OCI-LY1 (cell line): ENCODE results near the gene QRICH1.

Experiments used
- H2AFZ ChIP-seq: fragments of 200-600 bp; sonication (generic), shearing (Covaris generic); 2 replicates; pipeline ENCODE4 v1.6.0; 2014; ENCODE audit warnings: antibody characterized with exemption, mild to moderate bottlenecking, low read length
- H3F3A ChIP-seq: fragments of 200-600 bp; sonication (generic), shearing (Covaris generic); 2 replicates; pipeline ENCODE4 v1.6.0; 2014; ENCODE audit warnings: mild to moderate bottlenecking, antibody characterized with exemption, low read length, moderate library complexity; ENCODE audit not compliant: insufficient read depth
- H3K27ac ChIP-seq: fragments of 200-600 bp; sonication (generic); 2 replicates; pipeline ENCODE4 v1.5.1; 2014; ENCODE audit warnings: low read length, mixed run types, mild to moderate bottlenecking, low read depth; ENCODE audit not compliant: poor library complexity, severe bottlenecking
- H3K27me3 ChIP-seq: fragments of 200-600 bp; sonication (generic); 2 replicates; pipeline ENCODE4 v1.6.0; 2014; ENCODE audit warnings: antibody characterized with exemption, mild to moderate bottlenecking, low read length, moderate library complexity; ENCODE audit not compliant: insufficient read depth
- H3K36me3 ChIP-seq: fragments of 200-600 bp; sonication (generic); 2 replicates; pipeline ENCODE4 v1.6.1; 2014; ENCODE audit warnings: mild to moderate bottlenecking, antibody characterized with exemption, low read length, moderate library complexity, mixed read lengths; ENCODE audit not compliant: insufficient read depth
- H3K4me1 ChIP-seq: fragments of 200-600 bp; sonication (generic); 2 replicates; pipeline ENCODE4 v1.5.1; 2014; ENCODE audit warnings: mild to moderate bottlenecking, low read length, moderate library complexity; ENCODE audit not compliant: insufficient read depth, severe bottlenecking
- H3K4me2 ChIP-seq: fragments of 200-600 bp; sonication (generic), shearing (Covaris generic); 2 replicates; pipeline ENCODE4 v1.6.1; 2014; ENCODE audit warnings: low read length
- H3K4me3 ChIP-seq: fragments of 200-600 bp; sonication (generic); 2 replicates; pipeline ENCODE4 v1.5.1; 2014; ENCODE audit warnings: low read length, low read depth, mild to moderate bottlenecking, mixed read lengths; ENCODE audit not compliant: poor library complexity, severe bottlenecking
- H3K79me2 ChIP-seq: fragments of 200-600 bp; shearing (Covaris generic); 2 replicates; pipeline ENCODE4 v1.6.1; 2016; ENCODE audit warnings: mixed run types, low read length, mixed read lengths; ENCODE audit not compliant: insufficient read depth
- H3K9ac ChIP-seq: fragments of 200-600 bp; sonication (generic), shearing (Covaris generic); 2 replicates; pipeline ENCODE4 v1.6.1; 2014; ENCODE audit warnings: mild to moderate bottlenecking, low read length, mixed read lengths
- H3K9me2 ChIP-seq: fragments of 200-600 bp; sonication (generic), shearing (Covaris generic); 2 replicates; pipeline ENCODE4 v1.6.1; 2014; ENCODE audit warnings: low read depth, mild to moderate bottlenecking, low read length, mixed read lengths
- H3K9me3 ChIP-seq: fragments of 200-600 bp; shearing (Covaris generic); 2 replicates; pipeline ENCODE4 v1.6.1; 2014; ENCODE audit warnings: low read length, mixed read lengths
- H4K20me1 ChIP-seq: fragments of 200-600 bp; sonication (generic), shearing (Covaris generic); 2 replicates; pipeline ENCODE4 v1.6.0; 2016; ENCODE audit warnings: mild to moderate bottlenecking, low read length; ENCODE audit not compliant: insufficient read depth
- EZH2 ChIP-seq: fragments of 200-600 bp; sonication (generic), shearing (Covaris generic); IDR thresholded peaks from 2 replicates; pipeline ENCODE4 v1.8.0; 2017; ENCODE audit warnings: borderline replicate concordance, mixed run types, mild to moderate bottlenecking, antibody characterized with exemption, low read length, moderate library complexity, mixed read lengths
- TF ChIP-seq, protein P1 (sequence below): fragments of 200-600 bp; sonication (generic), shearing (Covaris generic); IDR thresholded peaks from 2 replicates; pipeline ENCODE4 v1.5.1; 2017; ENCODE audit warnings: mild to moderate bottlenecking, antibody characterized with exemption, low read length, moderate library complexity, mixed read lengths

QRICH1 gene

GRCh38 chr3:49030321-49030720 lies 63.5 kb downstream of the QRICH1 start:
- H3K27ac ChIP-seq: no peak overlapping the region

DNA sequence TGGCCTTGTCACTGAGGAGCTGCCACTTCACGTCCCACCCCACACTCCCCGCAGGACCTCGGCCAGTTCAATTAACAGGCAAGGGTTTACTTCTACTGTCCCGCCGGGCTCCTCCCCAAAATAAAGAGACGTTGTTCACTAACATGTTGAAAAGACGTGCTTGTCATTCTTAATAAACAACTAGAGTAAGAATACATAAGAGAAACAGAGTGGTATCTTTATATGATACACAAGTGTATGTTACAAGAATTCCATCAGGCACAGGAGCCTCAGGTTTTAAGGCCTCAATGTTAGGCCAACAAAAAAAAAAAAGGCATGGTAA lies 64.3 kb downstream of the QRICH1 start:
- H3K27me3 ChIP-seq: no peaks in the 10 kb centered on the region
- no peaks in the 10 kb centered on the region for H4K20me1 ChIP-seq
- peak overlapping the region; percentile 84 for H3K4me3 ChIP-seq
- H3K9me2 ChIP-seq: no peaks in the 10 kb centered on the region
- H3K9ac ChIP-seq: peak overlapping the region; percentile 85; the same call in 1 of the 2 replicates
- no peak overlapping the region for H2AFZ ChIP-seq
- H3K79me2 ChIP-seq: no peaks in the 10 kb centered on the region
- TF ChIP-seq, protein P1, sequence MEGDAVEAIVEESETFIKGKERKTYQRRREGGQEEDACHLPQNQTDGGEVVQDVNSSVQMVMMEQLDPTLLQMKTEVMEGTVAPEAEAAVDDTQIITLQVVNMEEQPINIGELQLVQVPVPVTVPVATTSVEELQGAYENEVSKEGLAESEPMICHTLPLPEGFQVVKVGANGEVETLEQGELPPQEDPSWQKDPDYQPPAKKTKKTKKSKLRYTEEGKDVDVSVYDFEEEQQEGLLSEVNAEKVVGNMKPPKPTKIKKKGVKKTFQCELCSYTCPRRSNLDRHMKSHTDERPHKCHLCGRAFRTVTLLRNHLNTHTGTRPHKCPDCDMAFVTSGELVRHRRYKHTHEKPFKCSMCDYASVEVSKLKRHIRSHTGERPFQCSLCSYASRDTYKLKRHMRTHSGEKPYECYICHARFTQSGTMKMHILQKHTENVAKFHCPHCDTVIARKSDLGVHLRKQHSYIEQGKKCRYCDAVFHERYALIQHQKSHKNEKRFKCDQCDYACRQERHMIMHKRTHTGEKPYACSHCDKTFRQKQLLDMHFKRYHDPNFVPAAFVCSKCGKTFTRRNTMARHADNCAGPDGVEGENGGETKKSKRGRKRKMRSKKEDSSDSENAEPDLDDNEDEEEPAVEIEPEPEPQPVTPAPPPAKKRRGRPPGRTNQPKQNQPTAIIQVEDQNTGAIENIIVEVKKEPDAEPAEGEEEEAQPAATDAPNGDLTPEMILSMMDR: no peak
- H3K4me1 ChIP-seq: peaks cover 41% of the 10 kb centered on the region
- peak overlapping the region; percentile 33 for H3K27ac ChIP-seq
- peaks cover 87% of the 10 kb centered on the region for H3K36me3 ChIP-seq
- 0 out of 2 replicates have a peak, but pooled peaks cover 2% of the 10 kb centered on the region for H3F3A ChIP-seq
- no peaks in the 10 kb centered on the region for H3K9me3 ChIP-seq
- H3K4me2 ChIP-seq: peak overlapping the region; percentile 99

More at GRCh38 chr3:49030321-49030720, 63.5 kb downstream of the QRICH1 start:
- H3F3A ChIP-seq: 0 out of 2 replicates have a peak, but pooled peaks cover 2% of the 10 kb centered on the region
- H3K9me3 ChIP-seq: no peaks in the 10 kb centered on the region
- peaks cover 87% of the 10 kb centered on the region for H3K36me3 ChIP-seq
- no peaks in the 10 kb centered on the region for H4K20me1 ChIP-seq
- no peak overlapping the region for H3K4me3 ChIP-seq
- no peaks in the 10 kb centered on the region for H3K9me2 ChIP-seq
- no peaks in the 10 kb centered on the region for H3K79me2 ChIP-seq
- no peak overlapping the region for H3K9ac ChIP-seq
- no peak overlapping the region for H2AFZ ChIP-seq
- TF ChIP-seq EZH2: no peak
- TF ChIP-seq, protein P1: no peak
- H3K4me1 ChIP-seq: peaks cover 34% of the 10 kb centered on the region
- H3K4me2 ChIP-seq: no peak overlapping the region
- H3K27me3 ChIP-seq: no peaks in the 10 kb centered on the region

- H3K36me3 ChIP-seq: peaks cover 88% of the 10 kb centered on the region
- H3K79me2 ChIP-seq: no peaks in the 10 kb centered on the region
- H3K4me1 ChIP-seq: peaks cover 43% of the 10 kb centered on the region
- H2AFZ ChIP-seq: no peak within 1 kb of the TSS
- peak within 1 kb of the TSS; percentile 54 for H3K27ac ChIP-seq
- H3K9me3 ChIP-seq: no peaks in the 10 kb centered on the region
- H3K4me3 ChIP-seq: peak within 1 kb of the TSS; percentile 84
- peak within 1 kb of the TSS; percentile 99 for H3K4me2 ChIP-seq
- no peaks in the 10 kb centered on the region for H3K9me2 ChIP-seq
- H3K27me3 ChIP-seq: no peaks in the 10 kb centered on the region
- peak within 1 kb of the TSS; percentile 85 for H3K9ac ChIP-seq
- H4K20me1 ChIP-seq: no peaks in the 10 kb centered on the region
- no peak for TF ChIP-seq EZH2
- TF ChIP-seq, protein P1: peak; percentile 23; the same call in 1 of the 2 replicates
- H3F3A ChIP-seq: 0 out of 2 replicates have a peak, but pooled peaks cover 2% of the 10 kb centered on the region
Measured at GRCh38 chr3:49028673-49029562, 65.0 kb downstream of the QRICH1 start, which contains the start of gene IMPDH2. Gene IMPDH2, minus strand, starts transcription at chr3:49029398. Its CDS starts 48 bp downstream, at chr3:49029350.
